Body of pancreas (tissue), 4 donors: ENCODE results near the gene SELENOF. TPM values are rescaled to one million over a fixed set of nuclear protein-coding genes. Genes with fewer than 3 reads are reported as not detected.

ENCODE experiments used
- ATAC-seq: fragments of 150-250 bp; one replicate; pipeline ENCODE4 v1.9.1; 2016
- DNase-seq, 4 donors: peaks; one replicate each; pipeline ENCODE4 v3.0.0-alpha.2; 2019
- H3K27ac ChIP-seq, 4 donors: fragments of 200-600 bp; sonication (generic); 1 replicate in 3 of 4; 2 replicates in 1 of 4; pipeline versions ENCODE4 v1.5.1 to v1.6.1; 2016 to 2019; ENCODE audit warnings: mild to moderate bottlenecking in 1 of 4, mixed read lengths in 1 of 4, moderate library complexity in 1 of 4
- H3K27me3 ChIP-seq, 2 donors: fragments of 200-600 bp; sonication (generic); one replicate each; pipeline ENCODE4 v1.6.0; 2016; ENCODE audit warnings: mild to moderate bottlenecking in 1 of 2
- H3K36me3 ChIP-seq, 2 donors: fragments of 200-600 bp; sonication (generic); replicated peaks in 1 of 2; 2 replicates each; pipeline ENCODE4 v1.5.1; 2016; ENCODE audit warnings: low read depth in 2 of 2; ENCODE audit not compliant: insufficient read depth in 1 of 2
- H3K4me1 ChIP-seq: fragments of 200-600 bp; sonication (generic); one replicate; pipeline ENCODE4 v1.6.0; 2016
- H3K4me3 ChIP-seq, 2 donors: fragments of 200-600 bp; sonication (generic); 1 replicate in 1 of 2; 2 replicates in 1 of 2; pipeline ENCODE4 v1.5.1; 2016 to 2019
- H3K9me3 ChIP-seq, 3 donors: fragments of 200-600 bp; sonication (generic); 1 replicate in 2 of 3; 2 replicates in 1 of 3; pipeline ENCODE4 v1.5.1; 2016
- CTCF ChIP-seq, 7 experiments: fragments of 450-650 bp in 4 of 7; fragments of 200-600 bp in 3 of 7; sonication (generic) in 3 of 7; IDR thresholded peaks; one replicate each; pipeline ENCODE4 v1.5.1; 2016 to 2019; ENCODE audit warnings: antibody characterized with exemption in 7 of 7
- POLR2A ChIP-seq, 3 donors: fragments of 450-650 bp; IDR thresholded peaks; one replicate each; pipeline ENCODE4 v1.6.1; 2016; ENCODE audit warnings: antibody characterized with exemption in 3 of 3, mild to moderate bottlenecking in 2 of 3
- WGBS, 2 donors: methylation state at CpG; one replicate each; pipeline ENCODE4 v1.1.5; 2017; 5-methylcytosine and 5-hydroxymethylcytosine counted together
- intact Hi-C: fragments of 100-400 bp; cut with DNase I; formaldehyde crosslinking; loops from one replicate; pipeline ENCODE4 v1.15.1; 2023
- total RNA-seq, 2 donors: library from RNA; depleted of rRNA; stranded (reverse); fragments of >200 nt; gene quantifications; one replicate each; pipeline ENCODE4 v1.1.0, GENCODE V29; 2016

SELENOF gene
- total RNA-seq, 2 donors from 2014 or later: 67.6 to 70.0 TPM

- H3K4me1 ChIP-seq: peaks cover 3% of the 10 kb centered on the region
- H3K36me3 ChIP-seq: no peaks in the 10 kb centered on the region
- 48 to 52% methylated on average over 3 of the region's 3 CpGs for WGBS, 2 donors
- DNase-seq (no peak), ATAC-seq (no peak)
- no peak for TF ChIP-seq CTCF (IDR thresholded peaks at IDR 0.05)
- TF ChIP-seq POLR2A (IDR thresholded peaks at IDR 0.05): no peak
- intact Hi-C loops: no loop called here
- no peak overlapping the region for H3K27ac ChIP-seq
- no peaks in the 10 kb centered on the region for H3K9me3 ChIP-seq
- H3K27me3 ChIP-seq: no peaks in the 10 kb centered on the region
- no peak overlapping the region for H3K4me3 ChIP-seq
Measured at GRCh38 chr1:86953167-86953566, 39.2 kb upstream of the SELENOF start.

GRCh38 chr1:86951430-86951829, 37.5 kb upstream of the SELENOF start:
- intact Hi-C loops: no loop called here
- Histone ChIP-seq H3K9me3 (no peaks in the 10 kb centered on the region), H3K27ac (no peak overlapping the region), H3K4me1 (peaks cover 3% of the 10 kb centered on the region), H3K27me3 (no peaks in the 10 kb centered on the region), H3K36me3 (no peaks in the 10 kb centered on the region), H3K4me3 (no peak overlapping the region)
- DNase-seq (no peak), ATAC-seq (no peak)
- TF ChIP-seq POLR2A (IDR thresholded peaks at IDR 0.05): no peak
- no peak for TF ChIP-seq CTCF (IDR thresholded peaks at IDR 0.05)
- 40 to 44% methylated on average over 1 of the region's 1 CpG for WGBS, 2 donors

GRCh38 chr1:86950712-86951419, 36.9 kb upstream of the SELENOF start:
- no peaks in the 10 kb centered on the region for H3K9me3 ChIP-seq
- DNase-seq: no peak
- intact Hi-C loops: no loop called here
- TF ChIP-seq CTCF (IDR thresholded peaks at IDR 0.05): no peak
- TF ChIP-seq POLR2A (IDR thresholded peaks at IDR 0.05): no peak
- WGBS, 2 donors: 83 to 85% methylated on average over 5 of the region's 5 CpGs
- H3K27ac ChIP-seq: no peak overlapping the region
- H3K4me1 ChIP-seq: peaks cover 3% of the 10 kb centered on the region
- ATAC-seq: no peak
- H3K36me3 ChIP-seq: no peaks in the 10 kb centered on the region
- no peak overlapping the region for H3K4me3 ChIP-seq
- H3K27me3 ChIP-seq: no peaks in the 10 kb centered on the region

GRCh38 chr1:86948212-86948611, 34.3 kb upstream of the SELENOF start:
- WGBS, 2 donors: 89 to 91% methylated on average over 5 of the region's 5 CpGs
- DNase-seq (no peak), ATAC-seq (no peak)
- H3K4me3 ChIP-seq: no peak overlapping the region
- intact Hi-C loops: no loop called here
- peaks cover under 1% of the 10 kb centered on the region for H3K4me1 ChIP-seq
- no peaks in the 10 kb centered on the region for H3K36me3 ChIP-seq
- no peaks in the 10 kb centered on the region for H3K9me3 ChIP-seq
- H3K27me3 ChIP-seq: no peaks in the 10 kb centered on the region
- TF ChIP-seq POLR2A (IDR thresholded peaks at IDR 0.05) (no peak), CTCF (IDR thresholded peaks at IDR 0.05) (no peak)
- no peak overlapping the region for H3K27ac ChIP-seq

- intact Hi-C loops: no loop called here
- no peak for DNase-seq
Measured at GRCh38 chr1:86942743-86943142, 28.8 kb upstream of the SELENOF start.

More at GRCh38 chr1:86942743-86943142, 28.8 kb upstream of the SELENOF start:
- no peak for ATAC-seq
- H3K4me1 ChIP-seq: peaks cover 7% of the 10 kb centered on the region
- H3K36me3 ChIP-seq: no peaks in the 10 kb centered on the region
- no peaks in the 10 kb centered on the region for H3K27me3 ChIP-seq
- H3K27ac ChIP-seq: no peak overlapping the region
- no peak overlapping the region for H3K4me3 ChIP-seq
- H3K9me3 ChIP-seq: no peaks in the 10 kb centered on the region
- no peak for TF ChIP-seq POLR2A (IDR thresholded peaks at IDR 0.05)
- no peak for TF ChIP-seq CTCF (IDR thresholded peaks at IDR 0.05)
